IPS-18a (cell line): Measurements from ENCODE around the gene PPFIA2.

Source experiments
- H3K27ac ChIP-seq: one replicate; pipeline ENCODE4 v1.5.1; 2013; ENCODE audit warnings: low read length
- H3K27me3 ChIP-seq: one replicate; pipeline ENCODE4 v1.6.1; 2013; ENCODE audit warnings: mild to moderate bottlenecking, low read length; ENCODE audit not compliant: control insufficient read depth, insufficient read depth
- H3K36me3 ChIP-seq: one replicate; pipeline ENCODE4 v1.6.1; 2013; ENCODE audit warnings: low read depth, low read length; ENCODE audit not compliant: control insufficient read depth
- H3K4me1 ChIP-seq: one replicate; pipeline ENCODE4 v1.6.1; 2013; ENCODE audit warnings: low read depth, low read length; ENCODE audit not compliant: control insufficient read depth
- H3K4me3 ChIP-seq: one replicate; pipeline ENCODE4 v1.5.1; 2013; ENCODE audit warnings: low read length
- H3K9ac ChIP-seq: one replicate; pipeline ENCODE4 v1.6.1; 2013; ENCODE audit warnings: mild to moderate bottlenecking, low read length, moderate library complexity
- H3K9me3 ChIP-seq: one replicate; pipeline ENCODE4 v1.6.1; 2013; ENCODE audit warnings: low read depth, low read length; ENCODE audit not compliant: control insufficient read depth

Gene PPFIA2

DNA sequence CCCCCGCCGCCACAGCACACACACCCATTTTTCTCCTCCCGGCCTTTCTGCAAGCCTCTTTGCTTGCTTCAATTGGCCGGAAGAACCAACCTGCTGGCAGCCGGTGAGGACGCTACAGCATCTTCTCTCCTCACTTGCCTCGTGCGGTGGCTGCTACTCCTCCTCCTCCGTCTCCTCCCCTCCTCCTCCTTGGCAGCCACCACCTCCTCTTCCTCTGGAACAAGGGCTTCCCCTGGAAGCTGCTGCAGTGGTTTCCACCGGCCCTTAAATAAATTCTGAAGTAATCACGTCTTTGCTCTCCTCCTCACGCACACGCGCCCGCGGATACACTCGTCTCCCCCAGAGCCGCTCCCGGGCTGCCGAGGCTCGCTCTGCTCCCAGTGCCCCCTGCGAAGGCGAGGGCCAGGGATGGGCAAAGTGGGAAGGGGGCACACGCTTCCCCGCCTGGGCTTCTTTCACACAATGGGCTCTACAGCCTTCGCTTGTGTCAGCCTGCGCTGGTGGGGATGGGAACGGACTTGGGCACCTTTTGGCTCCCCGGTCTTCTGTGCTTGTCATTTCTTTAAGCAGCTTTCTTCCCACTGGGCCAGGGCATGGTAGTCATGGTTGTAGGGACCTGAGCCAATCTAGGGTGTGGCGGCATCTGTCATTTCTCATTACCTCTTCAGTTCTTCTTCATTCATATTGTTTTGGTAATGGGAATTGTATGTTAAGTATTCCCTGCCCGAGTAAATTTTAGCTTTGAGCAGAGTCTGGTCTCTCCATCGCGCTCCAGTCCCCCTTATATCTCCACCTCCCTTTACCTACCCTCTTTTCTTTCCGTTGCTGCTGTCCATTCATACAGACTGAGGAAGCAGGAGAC, at the start of gene PPFIA2:
PPFIA2 (minus strand) TSS at position 161 of the 862 bp plus-strand sequence.
- Histone ChIP-seq H3K9ac (peak within 1 kb of the TSS; percentile 58), H3K27me3 (peaks cover 30% of the 10 kb centered on the region), H3K27ac (no peak within 1 kb of the TSS), H3K9me3 (no peaks in the 10 kb centered on the region), H3K36me3 (no peaks in the 10 kb centered on the region), H3K4me1 (no peaks in the 10 kb centered on the region), H3K4me3 (peak within 1 kb of the TSS; percentile 83)

DNA sequence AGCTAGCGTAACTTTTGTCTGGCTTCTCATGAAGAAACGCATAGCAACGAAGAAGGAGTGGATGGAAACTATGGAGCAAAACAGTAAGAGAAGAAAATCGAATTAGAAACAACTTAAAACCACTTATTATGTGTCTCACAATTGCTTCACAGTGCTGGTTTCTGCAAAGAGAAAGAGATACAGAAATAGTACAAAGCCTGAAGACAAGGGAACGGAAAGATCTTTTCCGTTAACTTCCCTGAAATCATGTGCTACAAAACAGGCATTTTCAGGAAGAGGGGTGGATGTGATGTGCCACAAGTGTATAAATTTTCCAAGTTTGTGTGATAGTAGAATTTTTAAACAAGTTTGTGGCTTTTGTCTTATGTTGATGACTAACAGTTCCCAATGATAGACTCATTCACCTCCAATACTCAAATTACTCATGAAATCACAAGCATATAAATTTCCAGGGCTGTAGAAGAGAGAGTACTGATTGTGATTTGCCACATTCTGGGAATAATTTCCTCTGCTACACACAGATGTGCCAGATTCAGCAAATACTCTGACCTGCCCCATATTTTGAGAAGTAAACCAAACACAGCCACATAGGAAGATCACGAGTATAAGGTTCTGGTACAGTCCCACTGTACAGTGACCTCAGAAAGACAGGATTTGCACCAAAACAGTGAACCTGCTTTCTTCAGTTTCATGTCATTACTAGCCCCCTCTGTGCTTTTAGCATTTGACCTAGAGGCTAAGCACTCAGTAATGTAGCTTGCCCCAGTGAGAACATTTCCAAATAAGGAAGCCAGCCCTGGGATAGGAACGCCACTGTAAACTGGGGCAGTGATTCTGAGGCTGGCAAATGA, 41.4 kb upstream of the PPFIA2 start:
- Histone ChIP-seq H3K9ac (peak overlapping the region; percentile 28), H3K27me3 (no peaks in the 10 kb centered on the region), H3K4me3 (no peak overlapping the region), H3K36me3 (no peaks in the 10 kb centered on the region), H3K27ac (peak overlapping the region; percentile 37), H3K9me3 (no peaks in the 10 kb centered on the region), H3K4me1 (peaks cover 36% of the 10 kb centered on the region)

DNA sequence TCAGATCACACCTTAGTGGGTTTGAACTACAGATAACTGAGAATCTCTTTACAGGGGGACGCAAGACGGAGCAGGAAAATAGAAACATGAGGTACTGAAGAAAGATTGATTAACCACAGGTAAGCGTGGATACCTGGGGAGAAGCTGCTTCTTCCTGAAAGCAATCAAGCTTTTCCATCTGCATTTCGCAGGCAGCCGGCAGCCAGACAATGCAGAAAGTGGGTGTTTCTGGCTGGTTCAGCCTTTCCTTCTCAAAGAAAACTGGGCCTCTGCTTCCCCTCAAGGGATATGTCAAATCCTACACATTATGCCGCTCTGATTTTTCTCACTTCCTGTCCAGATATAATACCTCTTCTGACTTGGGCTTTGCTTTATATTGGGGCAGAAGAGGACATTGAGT, 39.1 kb upstream of the PPFIA2 start:
- Histone ChIP-seq H3K9ac (no peak overlapping the region), H3K36me3 (no peaks in the 10 kb centered on the region), H3K27ac (no peak overlapping the region), H3K9me3 (no peaks in the 10 kb centered on the region), H3K27me3 (no peaks in the 10 kb centered on the region), H3K4me3 (no peak overlapping the region), H3K4me1 (peaks cover 36% of the 10 kb centered on the region)

DNA sequence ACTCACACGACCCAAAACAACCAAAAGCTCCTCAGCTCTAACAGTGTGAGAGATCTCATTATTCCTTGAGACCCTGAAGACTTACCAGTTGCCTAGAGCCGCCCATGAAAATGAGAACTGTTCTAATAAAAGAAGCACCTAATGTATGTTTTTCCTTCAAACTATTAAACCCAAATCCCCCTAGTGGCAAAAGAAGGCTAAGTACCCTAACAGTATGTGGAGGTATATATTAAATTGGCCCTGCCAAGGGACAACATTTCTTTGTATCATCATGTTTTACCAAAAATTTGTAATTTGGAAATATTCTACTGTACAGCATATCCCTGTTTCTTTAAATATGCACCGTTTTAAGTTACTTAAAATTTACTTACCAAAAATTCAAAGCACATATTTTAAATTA, 38.0 kb upstream of the PPFIA2 start:
- H3K36me3 ChIP-seq: no peaks in the 10 kb centered on the region
- no peak overlapping the region for H3K4me3 ChIP-seq
- no peaks in the 10 kb centered on the region for H3K27me3 ChIP-seq
- H3K27ac ChIP-seq: no peak overlapping the region
- H3K9me3 ChIP-seq: no peaks in the 10 kb centered on the region
- H3K4me1 ChIP-seq: peaks cover 36% of the 10 kb centered on the region
- H3K9ac ChIP-seq: no peak overlapping the region

GRCh38 chr12:81792666-81793065, 33.5 kb upstream of the PPFIA2 start:
- H3K9me3 ChIP-seq: no peaks in the 10 kb centered on the region
- H3K4me3 ChIP-seq: no peak overlapping the region
- H3K27me3 ChIP-seq: no peaks in the 10 kb centered on the region
- H3K4me1 ChIP-seq: peaks cover 4% of the 10 kb centered on the region
- no peak overlapping the region for H3K27ac ChIP-seq
- no peak overlapping the region for H3K9ac ChIP-seq
- no peaks in the 10 kb centered on the region for H3K36me3 ChIP-seq

GRCh38 chr12:81779216-81779615, 20.1 kb upstream of the PPFIA2 start:
- no peaks in the 10 kb centered on the region for H3K27me3 ChIP-seq
- no peak overlapping the region for H3K27ac ChIP-seq
- H3K36me3 ChIP-seq: no peaks in the 10 kb centered on the region
- H3K9me3 ChIP-seq: no peaks in the 10 kb centered on the region
- no peaks in the 10 kb centered on the region for H3K4me1 ChIP-seq
- no peak overlapping the region for H3K4me3 ChIP-seq
- H3K9ac ChIP-seq: no peak overlapping the region

DNA sequence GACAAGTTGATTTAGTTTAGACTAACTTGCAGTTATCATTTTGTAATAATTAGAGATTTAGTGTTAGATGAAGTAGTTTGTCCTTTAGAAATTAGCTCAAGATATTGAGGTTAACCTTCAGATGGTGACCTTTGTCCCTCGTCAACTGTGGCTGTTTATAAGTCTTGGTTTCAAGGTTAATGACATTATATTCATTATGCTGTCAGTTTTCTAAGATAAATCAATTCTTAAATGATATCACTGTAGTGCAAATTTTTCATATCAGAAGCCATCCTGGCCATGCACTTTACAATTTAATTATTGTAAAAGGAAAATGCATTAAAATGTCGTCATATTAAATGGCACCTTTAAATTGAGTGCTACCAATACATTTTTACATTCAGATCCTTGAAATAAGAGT, 19.6 kb upstream of the PPFIA2 start:
- Histone ChIP-seq H3K27ac (no peak overlapping the region), H3K4me1 (no peaks in the 10 kb centered on the region), H3K36me3 (no peaks in the 10 kb centered on the region), H3K4me3 (no peak overlapping the region), H3K9me3 (no peaks in the 10 kb centered on the region), H3K9ac (no peak overlapping the region), H3K27me3 (no peaks in the 10 kb centered on the region)

GRCh38 chr12:81758421-81759189, 545 bp downstream of the PPFIA2 start:
- Histone ChIP-seq H3K27ac (no peak overlapping the region), H3K27me3 (peaks cover 30% of the 10 kb centered on the region)

GRCh38 chr12:81757731-81758365, 1.3 kb downstream of the PPFIA2 start:
- peak overlapping the region; percentile 83 for H3K4me3 ChIP-seq

More at GRCh38 chr12:81758421-81759189, 545 bp downstream of the PPFIA2 start:
- Histone ChIP-seq H3K9ac (peak overlapping the region; percentile 58), H3K4me3 (peak overlapping the region; percentile 83), H3K4me1 (no peaks in the 10 kb centered on the region), H3K9me3 (no peaks in the 10 kb centered on the region), H3K36me3 (no peaks in the 10 kb centered on the region)

GRCh38 chr12:81729781-81730180, 29.4 kb downstream of the PPFIA2 start:
- H3K27me3 ChIP-seq: no peaks in the 10 kb centered on the region
- no peaks in the 10 kb centered on the region for H3K9me3 ChIP-seq
- no peak overlapping the region for H3K9ac ChIP-seq
- peaks cover 22% of the 10 kb centered on the region for H3K4me1 ChIP-seq
- no peak overlapping the region for H3K27ac ChIP-seq
- H3K36me3 ChIP-seq: no peaks in the 10 kb centered on the region
- H3K4me3 ChIP-seq: no peak overlapping the region

More at GRCh38 chr12:81757731-81758365, 1.3 kb downstream of the PPFIA2 start:
- no peak overlapping the region for H3K27ac ChIP-seq
- H3K9me3 ChIP-seq: no peaks in the 10 kb centered on the region
- H3K36me3 ChIP-seq: no peaks in the 10 kb centered on the region
- peaks cover 30% of the 10 kb centered on the region for H3K27me3 ChIP-seq
- no peaks in the 10 kb centered on the region for H3K4me1 ChIP-seq
- no peak overlapping the region for H3K9ac ChIP-seq

- H3K9ac ChIP-seq: no peak overlapping the region
- no peaks in the 10 kb centered on the region for H3K36me3 ChIP-seq
- H3K4me3 ChIP-seq: no peak overlapping the region
- H3K27me3 ChIP-seq: no peaks in the 10 kb centered on the region
- no peaks in the 10 kb centered on the region for H3K9me3 ChIP-seq
- H3K27ac ChIP-seq: no peak overlapping the region
- peaks cover 23% of the 10 kb centered on the region for H3K4me1 ChIP-seq
Observed at GRCh38 chr12:81727391-81727790, 31.8 kb downstream of the PPFIA2 start.
